ENCODE measurements around the gene STAT5B. TPM values are rescaled to one million over a fixed set of nuclear protein-coding genes. Genes with fewer than 3 reads are reported as not detected.
"Not testable (repeated sequence)": the region's sequence is repeated elsewhere in the genome, so short reads cannot be mapped to it uniquely, and the experiment has no call there.

STAT5B gene
- polyA plus RNA-seq, 3 donors = 17.4 to 60.8 (median 47.1) TPM

DNA sequence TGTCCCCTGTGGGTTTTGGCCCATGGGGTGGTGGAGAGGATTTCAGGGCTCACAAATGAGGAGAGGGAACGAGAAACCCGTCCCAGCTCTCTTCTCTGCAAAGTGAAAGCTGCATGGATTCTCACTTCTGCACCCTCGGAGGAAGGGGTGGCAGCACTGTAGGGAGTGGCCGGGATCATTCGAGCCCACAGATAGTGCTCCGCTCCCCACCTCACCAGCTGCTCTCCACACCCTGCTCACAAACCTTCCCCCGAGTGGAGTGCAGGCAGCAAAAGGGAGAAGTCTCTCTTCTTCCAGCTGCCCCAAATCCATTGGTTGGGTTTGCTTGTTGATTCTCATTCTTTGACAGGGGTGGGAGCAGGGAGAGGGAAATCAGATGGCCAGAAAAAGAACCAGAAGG is 32.3 kb upstream of the STAT5B start:
- H3K27ac ChIP-seq (ENCODE audit: low read depth, low read length) = no peak overlapping the region
- 81 to 86% (median 84%) methylated on average over 7 of the region's 7 CpGs for WGBS, 3 donors

DNA sequence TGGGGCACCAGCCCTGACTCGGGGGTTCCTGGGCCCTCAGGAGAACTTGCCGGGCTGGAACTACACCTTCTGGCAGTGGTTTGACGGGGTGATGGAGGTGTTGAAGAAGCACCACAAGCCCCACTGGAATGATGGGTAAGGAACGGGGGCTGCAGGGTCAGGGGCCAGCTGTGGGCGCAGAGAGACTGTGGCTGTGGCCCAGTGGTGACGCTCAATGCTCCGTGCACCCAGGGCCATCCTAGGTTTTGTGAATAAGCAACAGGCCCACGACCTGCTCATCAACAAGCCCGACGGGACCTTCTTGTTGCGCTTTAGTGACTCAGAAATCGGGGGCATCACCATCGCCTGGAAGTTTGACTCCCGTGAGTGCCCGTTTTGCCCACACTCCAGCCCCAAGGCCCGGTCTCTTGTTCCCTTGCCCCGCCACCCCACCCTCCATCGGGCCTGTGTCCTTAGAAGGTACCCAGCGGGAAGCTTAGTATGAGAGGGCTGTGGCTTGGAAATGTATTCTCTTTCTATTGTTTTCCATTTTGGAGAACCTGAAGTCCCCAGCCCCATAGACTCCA is 31.3 kb upstream of the STAT5B start:
- 93 to 96% (median 94%) methylated on average over 19 of the region's 19 CpGs for WGBS, 3 donors
- no peak overlapping the region for H3K27ac ChIP-seq (ENCODE audit: low read depth, low read length)

DNA sequence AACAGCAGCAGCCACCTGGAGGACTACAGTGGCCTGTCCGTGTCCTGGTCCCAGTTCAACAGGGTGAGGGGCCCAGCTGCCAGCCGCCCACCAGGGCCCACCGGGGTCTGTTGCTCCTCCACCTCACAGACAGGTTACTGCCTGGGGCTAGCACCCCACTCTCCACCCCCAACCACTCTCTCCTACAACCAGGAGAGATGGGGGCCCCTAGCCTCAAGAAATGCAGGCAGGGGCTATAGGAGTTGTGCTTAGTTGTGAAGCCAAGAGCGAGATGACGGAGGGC is 30.1 kb upstream of the STAT5B start:
- WGBS, 3 donors = 91 to 95% (median 94%) methylated on average over 5 of the region's 5 CpGs
- no peak overlapping the region for H3K27ac ChIP-seq (ENCODE audit: low read depth, low read length)

DNA sequence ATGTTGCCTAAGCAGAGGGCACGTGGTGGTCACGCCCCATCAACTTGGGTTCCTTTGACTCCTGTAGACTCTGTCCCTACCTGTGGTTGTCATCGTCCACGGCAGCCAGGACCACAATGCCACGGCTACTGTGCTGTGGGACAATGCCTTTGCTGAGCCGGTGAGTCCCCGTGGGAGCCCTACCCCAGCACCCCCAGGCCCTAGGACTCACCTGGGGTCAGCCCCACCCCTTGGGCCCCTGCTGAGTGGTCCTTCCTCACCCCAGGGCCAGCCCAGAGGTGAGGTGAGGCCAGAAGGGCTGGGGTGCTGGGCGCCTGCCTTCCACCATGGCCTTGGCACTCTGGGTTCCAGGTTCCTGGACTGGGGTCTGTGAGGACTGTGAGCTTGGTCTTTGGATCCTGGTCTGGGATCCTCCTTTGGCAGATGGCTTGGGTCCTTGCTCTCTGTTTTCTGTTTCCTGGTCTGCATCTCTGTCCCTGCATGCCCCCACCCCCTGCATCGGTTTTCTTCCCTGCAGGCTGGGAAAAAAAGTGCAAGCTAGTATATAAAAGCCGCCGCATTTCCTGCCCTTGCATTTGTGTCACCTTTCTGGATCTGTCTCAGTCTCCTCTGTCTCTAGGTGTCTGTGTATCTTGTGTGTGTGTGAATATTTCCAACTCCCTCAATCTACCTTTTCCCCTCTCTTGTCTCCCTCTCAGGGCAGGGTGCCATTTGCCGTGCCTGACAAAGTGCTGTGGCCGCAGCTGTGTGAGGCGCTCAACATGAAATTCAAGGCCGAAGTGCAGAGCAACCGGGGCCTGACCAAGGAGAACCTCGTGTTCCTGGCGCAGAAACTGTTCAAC is 29.6 kb upstream of the STAT5B start:
- 82 to 94% (median 91%) methylated on average over 16 to 18 of the region's 18 CpGs for WGBS, 3 donors
- H3K27ac ChIP-seq (ENCODE audit: low read depth, low read length) = no peak overlapping the region

GRCh38 chr17:42305031-42305330 is 28.8 kb upstream of the STAT5B start:
- H3K27ac ChIP-seq (ENCODE audit: low read depth, low read length) = not testable (repeated sequence)
- 95 to 97% (median 96%) methylated on average over 6 of the region's 6 CpGs for WGBS, 3 donors

DNA sequence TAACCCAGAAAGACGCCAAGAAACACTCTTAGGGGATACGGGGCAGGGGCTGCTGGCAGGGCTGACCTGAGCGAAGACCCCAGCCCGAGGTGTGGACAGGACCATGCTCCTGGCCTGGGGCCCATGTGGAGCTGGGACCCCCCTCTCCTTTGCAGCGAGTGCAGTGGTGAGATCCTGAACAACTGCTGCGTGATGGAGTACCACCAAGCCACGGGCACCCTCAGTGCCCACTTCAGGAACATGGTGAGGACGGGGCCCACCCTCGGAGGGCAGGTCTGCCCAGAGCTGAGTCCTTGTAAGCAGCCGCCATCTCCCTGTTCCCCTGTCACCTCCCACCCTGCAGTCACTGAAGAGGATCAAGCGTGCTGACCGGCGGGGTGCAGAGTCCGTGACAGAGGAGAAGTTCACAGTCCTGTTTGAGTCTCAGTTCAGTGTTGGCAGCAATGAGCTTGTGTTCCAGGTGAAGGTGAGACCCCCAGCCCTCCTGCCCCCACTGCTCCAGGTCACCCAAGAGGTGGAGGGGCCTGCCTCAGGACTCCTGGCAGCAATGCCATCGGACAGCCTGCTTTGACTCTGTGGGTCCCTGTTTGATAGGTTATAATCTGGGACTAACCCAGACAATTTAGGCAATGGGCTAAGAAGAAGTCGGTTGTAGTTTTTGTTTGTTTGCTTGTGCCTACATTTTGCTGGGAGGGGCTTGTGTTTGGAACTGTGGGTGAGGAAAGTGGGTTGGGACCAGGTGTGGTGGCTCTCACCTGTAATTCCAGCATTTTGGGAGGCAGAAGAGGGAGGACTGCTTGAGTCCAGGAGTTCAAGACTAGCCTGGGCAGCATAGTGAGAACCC is 28.2 kb upstream of the STAT5B start:
- WGBS, 3 donors = 95 to 97% (median 95%) methylated on average over 15 to 16 of the region's 16 CpGs

GRCh38 chr17:42303694-42304093 is 27.5 kb upstream of the STAT5B start:
- 90 to 91% (median 90%) methylated on average over 3 of the region's 3 CpGs for WGBS, 3 donors
- no peak overlapping the region for H3K27ac ChIP-seq (ENCODE audit: low read depth, low read length)

More for the DNA sequence above, 28.2 kb upstream of the STAT5B start:
- no peak overlapping the region for H3K27ac ChIP-seq (ENCODE audit: low read depth, low read length)

DNA sequence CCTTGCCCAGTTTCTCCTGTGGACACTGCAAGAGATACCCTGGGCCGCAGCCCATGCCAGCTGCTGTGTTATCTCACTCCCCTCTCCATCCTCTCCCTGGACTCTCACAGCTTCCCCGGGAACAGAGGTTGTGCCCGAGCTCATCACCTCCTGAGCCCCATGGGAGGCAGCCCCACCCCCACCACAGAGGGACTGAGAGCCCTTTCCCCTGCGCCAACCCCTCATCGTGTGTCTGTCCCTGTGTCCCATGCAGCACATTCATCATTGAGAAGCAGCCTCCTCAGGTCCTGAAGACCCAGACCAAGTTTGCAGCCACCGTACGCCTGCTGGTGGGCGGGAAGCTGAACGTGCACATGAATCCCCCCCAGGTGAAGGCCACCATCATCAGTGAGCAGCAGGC is 24.8 kb upstream of the STAT5B start:
- 89 to 91% (median 89%) methylated on average over 9 of the region's 9 CpGs for WGBS, 3 donors

GRCh38 chr17:42299913-42300312 is 23.7 kb upstream of the STAT5B start:
- H3K27ac ChIP-seq (ENCODE audit: low read depth, low read length) = not testable (repeated sequence)
- whole genome bisulfite sequencing, 3 donors = 80 to 100% (median 100%) methylated on average over 1 to 2 of the region's 17 CpGs

More for the DNA sequence above, 24.8 kb upstream of the STAT5B start:
- H3K27ac ChIP-seq (ENCODE audit: low read depth, low read length) = no peak overlapping the region

DNA sequence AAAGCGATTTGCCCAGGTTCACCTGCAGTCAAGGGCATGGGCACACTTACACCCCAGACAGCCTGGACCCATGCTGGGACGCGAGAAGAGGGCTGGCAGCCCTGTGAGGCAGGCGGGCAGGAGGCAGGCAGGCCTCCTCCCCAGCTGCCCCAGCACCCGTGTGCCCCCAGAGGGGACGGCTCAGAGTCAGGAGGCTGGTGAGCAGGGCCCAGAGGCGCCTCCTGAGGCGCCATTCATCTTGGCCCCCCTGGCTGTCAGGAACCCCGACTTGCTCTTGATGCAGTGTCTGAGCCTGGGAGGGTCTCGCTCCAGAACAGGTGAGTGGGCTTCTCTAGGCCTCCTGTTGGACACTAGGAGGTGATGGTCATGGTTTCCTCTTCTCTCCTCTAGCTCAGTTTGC is 23.2 kb upstream of the STAT5B start:
- H3K27ac ChIP-seq (ENCODE audit: low read depth, low read length) = not testable (repeated sequence)
- WGBS, 3 donors = 91 to 98% (median 93%) methylated on average over 9 to 10 of the region's 10 CpGs

DNA sequence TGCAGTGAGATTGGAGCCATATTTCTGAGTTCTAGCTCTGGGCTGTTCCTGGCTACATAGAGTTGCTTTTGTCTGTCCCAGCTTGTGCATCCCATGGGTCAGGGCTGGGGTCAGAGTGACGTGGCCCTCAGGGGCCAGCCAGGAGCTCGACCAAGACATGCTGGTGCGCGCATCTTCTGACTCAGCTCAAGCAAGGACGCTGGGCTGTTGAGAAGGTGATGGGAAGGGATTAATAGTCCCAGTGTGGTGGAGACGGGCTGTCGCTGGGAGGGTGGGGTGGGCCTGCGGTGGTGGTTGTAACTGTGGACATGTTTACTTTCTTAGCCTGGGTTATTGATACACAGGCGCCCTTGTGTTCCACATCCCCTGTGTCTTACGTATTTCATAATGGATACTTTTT is 21.6 kb upstream of the STAT5B start:
- WGBS, 3 donors = 88 to 94% (median 92%) methylated on average over 8 to 9 of the region's 10 CpGs

DNA sequence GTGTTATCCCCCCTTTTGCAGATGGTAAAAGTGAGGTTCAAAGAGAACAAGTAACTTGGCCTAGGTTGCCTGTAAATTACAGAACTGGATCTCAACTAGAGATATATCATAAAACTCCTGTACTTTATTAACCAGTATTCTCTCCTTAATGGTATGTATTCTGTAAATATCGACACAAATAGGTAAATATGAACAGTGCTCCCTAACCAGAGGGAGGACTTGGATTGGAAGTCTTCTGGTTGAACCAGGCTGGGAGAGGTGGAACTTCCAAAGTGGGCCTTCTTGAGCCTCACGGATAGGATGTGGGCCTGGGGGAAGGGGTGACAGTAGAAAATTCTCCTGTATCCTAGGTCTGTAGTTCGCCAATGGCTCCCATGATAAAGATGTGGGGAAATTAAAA is 19.8 kb upstream of the STAT5B start:
- no peak overlapping the region for H3K27ac ChIP-seq (ENCODE audit: low read depth, low read length)
- 95 to 96% (median 96%) methylated on average over 3 of the region's 3 CpGs for whole genome bisulfite sequencing, 3 donors

More for the DNA sequence above, 21.6 kb upstream of the STAT5B start:
- not testable (repeated sequence) for H3K27ac ChIP-seq (ENCODE audit: low read depth, low read length)

DNA sequence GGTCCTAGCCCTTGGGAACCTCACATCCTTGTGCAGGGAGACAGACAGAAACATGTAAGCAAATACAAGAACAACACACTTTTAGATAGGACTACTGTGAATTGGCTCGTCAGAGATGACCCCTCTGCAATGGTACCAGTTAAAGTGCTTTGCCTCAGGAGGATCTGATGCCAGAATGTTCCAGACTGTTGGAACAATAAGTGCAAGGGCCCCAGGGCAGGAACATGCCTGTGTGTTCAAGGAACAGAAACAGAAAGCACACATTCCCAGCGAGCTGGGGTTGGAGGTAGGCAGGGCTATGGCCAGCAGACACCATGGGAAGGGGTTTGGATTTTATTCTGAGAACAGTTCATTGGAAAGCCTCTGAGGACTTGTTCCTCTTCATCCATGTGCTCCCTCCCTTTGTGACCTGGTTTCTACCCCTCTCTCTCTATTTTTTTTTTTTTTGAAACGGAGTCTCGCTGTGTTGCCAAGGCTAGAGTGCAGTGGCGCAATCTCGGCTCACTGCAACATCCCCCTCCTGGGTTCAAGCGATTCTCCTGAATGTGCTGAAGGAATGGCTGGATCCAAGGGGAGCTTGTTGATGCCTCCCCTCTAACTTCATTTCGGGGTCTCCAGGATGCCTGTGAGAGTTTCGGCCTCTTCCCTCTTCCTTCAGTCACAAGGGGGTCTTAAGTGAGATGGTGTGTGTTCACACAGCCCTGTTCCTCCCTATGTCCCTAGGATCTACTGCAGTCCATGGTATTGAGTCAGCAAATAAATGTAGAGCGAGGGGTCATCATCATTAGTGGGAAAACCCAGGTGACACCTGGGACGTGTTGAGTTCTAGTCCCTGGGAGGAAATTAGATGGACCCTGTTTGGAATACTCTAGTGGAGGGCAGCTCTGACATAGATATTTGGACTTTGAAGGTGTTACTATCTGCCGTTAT is 18.5 kb upstream of the STAT5B start:
- no peak overlapping the region for H3K27ac ChIP-seq (ENCODE audit: low read depth, low read length)
- 75 to 86% (median 76%) methylated on average over 12 of the region's 12 CpGs for WGBS, 3 donors

DNA sequence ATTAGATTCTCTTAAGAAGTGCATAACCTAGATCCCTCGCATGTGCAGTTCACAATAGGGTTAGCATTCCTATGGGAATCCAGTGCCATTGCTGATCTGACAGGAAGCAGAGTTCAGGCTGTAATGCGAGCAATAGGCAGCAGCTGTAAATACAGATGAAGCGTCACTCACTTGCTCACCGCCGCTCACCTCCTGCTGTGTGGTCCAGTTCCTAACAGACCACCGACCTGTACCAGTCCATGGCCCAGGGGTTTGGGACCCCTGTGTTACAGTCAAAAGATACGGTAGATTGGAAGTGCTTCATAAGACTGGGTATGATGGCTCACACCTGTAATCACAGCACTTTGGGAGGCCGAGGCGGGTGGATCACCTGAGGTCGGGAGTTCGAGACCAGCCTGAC is 14.9 kb upstream of the STAT5B start:
- H3K27ac ChIP-seq (ENCODE audit: low read depth, low read length) = no peak overlapping the region
- WGBS, 3 donors = 74 to 93% (median 87%) methylated on average over 10 to 11 of the region's 11 CpGs

- 71 to 89% (median 78%) methylated on average over 5 of the region's 5 CpGs for WGBS, 3 donors
- no peak overlapping the region for H3K27ac ChIP-seq (ENCODE audit: low read depth, low read length)
Measured at GRCh38 chr17:42290577-42290976, 14.4 kb upstream of the STAT5B start.

DNA sequence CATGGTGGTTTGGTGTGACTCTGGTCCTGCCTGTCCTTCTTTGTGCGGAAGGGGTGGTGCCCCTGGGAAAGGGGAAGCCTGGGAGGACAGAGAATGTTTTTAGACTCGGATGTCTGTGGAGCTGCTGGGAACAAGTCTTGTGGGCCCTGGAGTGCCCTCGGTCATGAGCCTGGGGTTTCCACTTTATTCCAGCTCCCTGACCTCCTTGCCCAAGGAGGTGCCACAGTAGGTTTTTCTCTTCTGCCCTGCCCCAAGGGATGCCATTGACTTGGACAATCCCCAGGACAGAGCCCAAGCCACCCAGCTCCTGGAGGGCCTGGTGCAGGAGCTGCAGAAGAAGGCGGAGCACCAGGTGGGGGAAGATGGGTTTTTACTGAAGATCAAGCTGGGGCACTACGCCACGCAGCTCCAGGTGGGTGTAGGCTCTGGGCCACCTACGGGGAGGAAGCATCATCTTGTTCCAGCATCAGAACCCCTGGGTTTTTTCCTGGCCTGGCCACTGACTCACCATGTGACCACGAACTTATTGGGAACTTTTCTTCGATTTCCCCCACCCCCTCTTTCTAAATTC is 13.5 kb upstream of the STAT5B start:
- H3K27ac ChIP-seq (ENCODE audit: low read depth, low read length) = no peak overlapping the region
- 62 to 85% (median 73%) methylated on average over 9 of the region's 9 CpGs for WGBS, 3 donors

DNA sequence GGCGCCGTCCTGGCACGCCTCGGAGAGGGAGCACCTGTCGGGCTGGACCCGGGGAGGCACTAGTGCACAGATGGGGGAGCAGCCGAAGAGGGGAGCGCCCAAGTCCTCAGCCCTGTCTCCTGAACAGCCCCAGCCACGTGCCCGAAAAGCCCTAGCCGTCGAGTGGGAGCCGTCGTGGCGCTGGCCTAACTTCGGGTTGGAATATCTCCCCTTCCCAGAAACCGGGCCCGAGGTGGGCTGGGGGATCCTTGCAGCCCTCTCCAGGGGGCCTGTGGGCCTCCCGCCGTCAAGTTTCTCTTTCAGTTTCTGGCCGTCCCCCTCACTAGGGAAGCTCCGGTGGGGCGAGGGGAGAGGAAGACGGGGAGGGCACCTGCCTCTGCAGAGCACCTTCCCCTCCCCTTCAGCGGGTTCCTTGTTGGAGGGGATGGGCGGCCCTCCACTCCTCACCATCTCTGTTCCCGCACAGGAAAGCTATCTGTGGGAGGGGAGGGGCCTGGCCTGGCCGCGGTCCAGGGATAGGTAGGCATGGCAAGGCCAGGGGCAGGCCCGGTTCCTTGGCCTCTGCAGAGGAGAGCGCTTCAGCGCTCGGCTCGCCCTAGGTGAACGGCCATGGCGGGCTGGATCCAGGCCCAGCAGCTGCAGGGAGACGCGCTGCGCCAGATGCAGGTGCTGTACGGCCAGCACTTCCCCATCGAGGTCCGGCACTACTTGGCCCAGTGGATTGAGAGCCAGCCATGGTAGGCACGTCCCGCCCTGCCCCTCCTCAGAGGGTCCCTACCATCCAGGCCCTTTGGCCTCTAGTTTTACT is 12.8 kb upstream of the STAT5B start:
- WGBS, 3 donors = 20 to 52% (median 21%) methylated on average over 39 to 44 of the region's 44 CpGs
- no peak overlapping the region for H3K27ac ChIP-seq (ENCODE audit: low read depth, low read length)
